ENCODE data around the gene LEPROT.

The LEPROT gene

DNA sequence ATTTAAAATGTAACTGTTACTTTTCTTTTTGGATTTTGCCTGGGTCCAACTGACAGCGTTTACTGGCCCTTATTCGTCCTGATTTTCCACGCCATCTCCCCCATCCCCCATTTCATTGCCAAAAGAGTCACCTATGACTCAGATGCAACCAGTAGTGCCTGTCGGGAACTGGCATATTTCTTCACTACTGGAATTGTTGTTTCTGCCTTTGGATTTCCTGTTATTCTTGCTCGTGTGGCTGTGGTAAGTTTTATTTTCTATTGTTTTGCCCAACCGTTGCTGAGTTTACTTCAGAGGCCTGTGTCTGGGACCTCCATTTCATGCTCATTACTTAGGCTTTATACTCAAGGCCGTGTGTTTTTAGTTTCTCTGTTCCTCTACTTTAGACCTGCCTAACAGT, 9.3 kb downstream of the LEPROT start:
- H3K4me3 ChIP-seq (ENCODE audit: low read depth, low read length, poor library complexity, severe bottlenecking), result no peak overlapping the region
- H3K4me2 ChIP-seq (ENCODE audit: low read length), result no peak overlapping the region
- H3K27ac ChIP-seq (ENCODE audit: low read depth, low read length, poor library complexity, severe bottlenecking), result no peak overlapping the region
- H3K27me3 ChIP-seq (ENCODE audit: insufficient read depth, low read length), result no peaks in the 10 kb centered on the region
- no peak for TF ChIP-seq EZH2 (IDR thresholded peaks at IDR 0.05; ENCODE audit: borderline replicate concordance, low read length)
- TF ChIP-seq, protein P1, sequence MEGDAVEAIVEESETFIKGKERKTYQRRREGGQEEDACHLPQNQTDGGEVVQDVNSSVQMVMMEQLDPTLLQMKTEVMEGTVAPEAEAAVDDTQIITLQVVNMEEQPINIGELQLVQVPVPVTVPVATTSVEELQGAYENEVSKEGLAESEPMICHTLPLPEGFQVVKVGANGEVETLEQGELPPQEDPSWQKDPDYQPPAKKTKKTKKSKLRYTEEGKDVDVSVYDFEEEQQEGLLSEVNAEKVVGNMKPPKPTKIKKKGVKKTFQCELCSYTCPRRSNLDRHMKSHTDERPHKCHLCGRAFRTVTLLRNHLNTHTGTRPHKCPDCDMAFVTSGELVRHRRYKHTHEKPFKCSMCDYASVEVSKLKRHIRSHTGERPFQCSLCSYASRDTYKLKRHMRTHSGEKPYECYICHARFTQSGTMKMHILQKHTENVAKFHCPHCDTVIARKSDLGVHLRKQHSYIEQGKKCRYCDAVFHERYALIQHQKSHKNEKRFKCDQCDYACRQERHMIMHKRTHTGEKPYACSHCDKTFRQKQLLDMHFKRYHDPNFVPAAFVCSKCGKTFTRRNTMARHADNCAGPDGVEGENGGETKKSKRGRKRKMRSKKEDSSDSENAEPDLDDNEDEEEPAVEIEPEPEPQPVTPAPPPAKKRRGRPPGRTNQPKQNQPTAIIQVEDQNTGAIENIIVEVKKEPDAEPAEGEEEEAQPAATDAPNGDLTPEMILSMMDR (IDR thresholded peaks at IDR 0.05; ENCODE audit: low read length), result no peak
- H3K36me3 ChIP-seq (ENCODE audit: insufficient read depth, low read length), result peaks cover 40% of the 10 kb centered on the region
- H3K9me3 ChIP-seq (ENCODE audit: low read length), result no peaks in the 10 kb centered on the region
- no peaks in the 10 kb centered on the region for H3F3A ChIP-seq (ENCODE audit: insufficient read depth, low read length)
- no peaks in the 10 kb centered on the region for H4K20me1 ChIP-seq (ENCODE audit: insufficient read depth, low read length)
- no peaks in the 10 kb centered on the region for H3K4me1 ChIP-seq (ENCODE audit: insufficient read depth, low read length, severe bottlenecking)
- H2AFZ ChIP-seq (ENCODE audit: low read length), result no peak overlapping the region
- H3K79me2 ChIP-seq (ENCODE audit: insufficient read depth, low read length), result no peaks in the 10 kb centered on the region
- H3K9ac ChIP-seq (ENCODE audit: low read length), result no peak overlapping the region
- H3K9me2 ChIP-seq (ENCODE audit: low read depth, low read length), result no peaks in the 10 kb centered on the region

DNA sequence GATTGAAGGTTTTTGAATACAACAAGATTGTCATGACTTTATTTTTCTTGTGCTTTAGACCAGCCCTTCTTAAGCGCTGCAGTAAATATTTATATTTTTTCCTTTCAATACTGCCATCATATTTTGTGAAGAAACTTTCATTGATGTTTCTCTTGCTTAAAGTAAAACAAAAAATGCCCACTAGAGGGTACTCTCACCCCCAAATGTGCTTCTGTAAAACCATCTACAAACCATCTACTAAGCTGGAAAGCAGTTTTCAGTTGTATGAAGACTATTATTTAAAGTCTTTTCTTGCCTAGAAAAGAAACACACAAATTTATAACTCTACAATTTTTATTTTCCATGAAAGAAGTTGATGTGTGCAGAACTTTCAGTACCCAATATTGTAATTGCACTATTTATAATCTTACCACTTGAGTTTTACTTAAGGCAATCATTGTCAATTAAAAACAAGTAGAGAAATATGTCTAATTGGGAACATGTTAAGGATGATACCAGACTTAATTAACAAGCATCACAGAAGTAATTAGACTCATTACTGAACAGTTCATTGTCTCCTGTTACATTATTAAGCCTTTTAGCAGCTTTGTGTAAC, 10.7 kb downstream of the LEPROT start:
- Histone ChIP-seq H3K4me1 (ENCODE audit: insufficient read depth, low read length, severe bottlenecking) (no peaks in the 10 kb centered on the region), H3K27me3 (ENCODE audit: insufficient read depth, low read length) (no peaks in the 10 kb centered on the region), H3K9me2 (ENCODE audit: low read depth, low read length) (no peaks in the 10 kb centered on the region), H3K27ac (ENCODE audit: low read depth, low read length, poor library complexity, severe bottlenecking) (no peak overlapping the region), H3K9me3 (ENCODE audit: low read length) (no peaks in the 10 kb centered on the region), H3K4me2 (ENCODE audit: low read length) (no peak overlapping the region), H3F3A (ENCODE audit: insufficient read depth, low read length) (no peaks in the 10 kb centered on the region), H4K20me1 (ENCODE audit: insufficient read depth, low read length) (no peaks in the 10 kb centered on the region), H3K9ac (ENCODE audit: low read length) (no peak overlapping the region), H3K79me2 (ENCODE audit: insufficient read depth, low read length) (no peaks in the 10 kb centered on the region), H3K4me3 (ENCODE audit: low read depth, low read length, poor library complexity, severe bottlenecking) (no peak overlapping the region), H3K36me3 (ENCODE audit: insufficient read depth, low read length) (peaks cover 28% of the 10 kb centered on the region), H2AFZ (ENCODE audit: low read length) (no peak overlapping the region)
- TF ChIP-seq, protein P1 (IDR thresholded peaks at IDR 0.05; ENCODE audit: low read length), result peak; percentile 68
- TF ChIP-seq EZH2 (IDR thresholded peaks at IDR 0.05; ENCODE audit: borderline replicate concordance, low read length), result no peak

DNA sequence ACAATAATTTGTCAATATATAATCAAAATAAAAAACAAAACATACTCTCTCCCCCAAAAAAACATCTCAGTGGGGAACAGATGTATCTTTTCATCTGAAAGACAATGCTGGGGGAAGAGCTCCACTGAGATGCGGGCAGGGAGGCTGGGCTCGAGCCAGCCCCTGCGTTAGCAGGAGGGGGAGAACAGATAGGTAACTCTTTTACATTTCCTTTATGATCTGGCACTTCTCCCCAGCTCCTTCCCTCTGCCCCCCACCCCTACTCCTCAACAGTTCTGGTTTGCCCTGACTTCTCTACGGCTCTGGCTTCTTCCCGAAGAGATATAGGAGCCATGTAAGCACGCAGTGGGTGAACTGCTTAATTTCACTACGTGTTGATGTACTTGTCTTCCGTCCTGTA, 12.4 kb downstream of the LEPROT start:
- H3K4me1 ChIP-seq (ENCODE audit: insufficient read depth, low read length, severe bottlenecking), result no peaks in the 10 kb centered on the region
- no peak overlapping the region for H3K27ac ChIP-seq (ENCODE audit: low read depth, low read length, poor library complexity, severe bottlenecking)
- no peak overlapping the region for H3K4me2 ChIP-seq (ENCODE audit: low read length)
- no peak overlapping the region for H3K9ac ChIP-seq (ENCODE audit: low read length)
- no peaks in the 10 kb centered on the region for H3F3A ChIP-seq (ENCODE audit: insufficient read depth, low read length)
- no peak overlapping the region for H3K4me3 ChIP-seq (ENCODE audit: low read depth, low read length, poor library complexity, severe bottlenecking)
- no peaks in the 10 kb centered on the region for H3K9me2 ChIP-seq (ENCODE audit: low read depth, low read length)
- H4K20me1 ChIP-seq (ENCODE audit: insufficient read depth, low read length), result no peaks in the 10 kb centered on the region
- H2AFZ ChIP-seq (ENCODE audit: low read length), result no peak overlapping the region
- no peaks in the 10 kb centered on the region for H3K27me3 ChIP-seq (ENCODE audit: insufficient read depth, low read length)
- H3K79me2 ChIP-seq (ENCODE audit: insufficient read depth, low read length), result no peaks in the 10 kb centered on the region
- TF ChIP-seq, protein P1 (IDR thresholded peaks at IDR 0.05; ENCODE audit: low read length), result no peak
- no peak for TF ChIP-seq EZH2 (IDR thresholded peaks at IDR 0.05; ENCODE audit: borderline replicate concordance, low read length)
- no peaks in the 10 kb centered on the region for H3K9me3 ChIP-seq (ENCODE audit: low read length)
- H3K36me3 ChIP-seq (ENCODE audit: insufficient read depth, low read length), result peaks cover 15% of the 10 kb centered on the region; the same call in 1 of the 2 replicates
